GM21786 (cell line): ENCODE results near the gene NOL4L.
"Not testable (repeated sequence)": the region's sequence is repeated elsewhere in the genome, so short reads cannot be mapped to it uniquely, and the experiment has no call there.

Experiments used
- ATAC-seq: cut with Tn5 transposase; IDR thresholded peaks from one replicate; pipeline ENCODE4 v1.9.1; 2021; ENCODE audit not compliant: unreplicated experiment

Gene NOL4L

GRCh38 chr20:32474967-32475811, 109.9 kb downstream of the NOL4L start:
- ATAC-seq: no peak

- ATAC-seq: no peak
Observed at GRCh38 chr20:32474717-32474966, 110.5 kb downstream of the NOL4L start.

- ATAC-seq: no peak
Observed at GRCh38 chr20:32474009-32474716, 111.0 kb downstream of the NOL4L start.

- no peak for ATAC-seq
Observed at GRCh38 chr20:32473231-32474008, 111.7 kb downstream of the NOL4L start.

GRCh38 chr20:32472581-32473207, 112.4 kb downstream of the NOL4L start:
- no peak for ATAC-seq

GRCh38 chr20:32470940-32471339, 114.2 kb downstream of the NOL4L start:
- no peak for ATAC-seq

GRCh38 chr20:32470025-32470861, 114.9 kb downstream of the NOL4L start:
- no peak for ATAC-seq

GRCh38 chr20:32468860-32469259, 116.3 kb downstream of the NOL4L start:
- no peak for ATAC-seq

- no peak for ATAC-seq
Observed at GRCh38 chr20:32468313-32468640, 116.9 kb downstream of the NOL4L start.

GRCh38 chr20:32467506-32468312, 117.4 kb downstream of the NOL4L start:
- ATAC-seq: no peak

GRCh38 chr20:32466739-32467505, 118.2 kb downstream of the NOL4L start:
- no peak for ATAC-seq

- not testable (repeated sequence) for ATAC-seq
Observed at GRCh38 chr20:32465901-32466675, 119.0 kb downstream of the NOL4L start.

- no peak for ATAC-seq
Observed at GRCh38 chr20:32465092-32465900, 119.8 kb downstream of the NOL4L start.

GRCh38 chr20:32464401-32465091, 120.6 kb downstream of the NOL4L start:
- ATAC-seq: no peak

GRCh38 chr20:32463642-32464400, 121.3 kb downstream of the NOL4L start:
- ATAC-seq: no peak
